ENCODE results near the gene KRTAP4-6.
"Not testable (repeated sequence)": the region's sequence is repeated elsewhere in the genome, so short reads cannot be mapped to it uniquely, and the experiment has no call there.

KRTAP4-6 gene

GRCh38 chr17:41147531-41148204 is 7.3 kb upstream of the KRTAP4-6 start:
- no peak for DNase-seq (ENCODE audit: low read depth in 2 of 2)

GRCh38 chr17:41145261-41145660 is 4.9 kb upstream of the KRTAP4-6 start:
- DNase-seq (ENCODE audit: low read depth in 2 of 2) = no peak

GRCh38 chr17:41144846-41145245 is 4.5 kb upstream of the KRTAP4-6 start:
- no peak for DNase-seq (ENCODE audit: low read depth in 2 of 2)

- no peak for DNase-seq (ENCODE audit: low read depth in 2 of 2)
Measured at GRCh38 chr17:41141361-41141760, 1.0 kb upstream of the KRTAP4-6 start.

DNA sequence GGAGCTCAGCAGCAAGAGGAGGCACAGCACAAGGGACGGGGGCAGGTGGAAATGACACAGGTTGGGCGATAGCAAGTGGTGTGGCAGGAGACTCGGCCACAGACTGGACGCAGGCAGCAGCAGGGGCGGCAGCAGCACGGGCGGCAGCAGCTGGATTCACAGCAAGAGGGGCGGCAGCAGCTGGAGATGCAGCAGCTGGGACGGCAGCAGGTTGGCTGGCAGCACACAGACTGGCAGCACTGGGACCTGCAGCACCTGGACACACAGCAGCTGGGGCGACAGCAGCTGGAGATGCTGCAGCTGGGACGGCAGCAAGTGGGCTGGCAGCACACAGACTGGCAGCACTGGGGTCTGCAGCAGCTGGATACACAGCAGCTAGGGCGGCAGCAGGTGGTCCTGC is 479 bp downstream of the KRTAP4-6 start:
- DNase-seq (ENCODE audit: low read depth in 2 of 2) = not testable (repeated sequence)

- DNase-seq (ENCODE audit: low read depth in 2 of 2) = no peak
Measured at GRCh38 chr17:41133880-41134735, 6.2 kb downstream of the KRTAP4-6 start.

DNA sequence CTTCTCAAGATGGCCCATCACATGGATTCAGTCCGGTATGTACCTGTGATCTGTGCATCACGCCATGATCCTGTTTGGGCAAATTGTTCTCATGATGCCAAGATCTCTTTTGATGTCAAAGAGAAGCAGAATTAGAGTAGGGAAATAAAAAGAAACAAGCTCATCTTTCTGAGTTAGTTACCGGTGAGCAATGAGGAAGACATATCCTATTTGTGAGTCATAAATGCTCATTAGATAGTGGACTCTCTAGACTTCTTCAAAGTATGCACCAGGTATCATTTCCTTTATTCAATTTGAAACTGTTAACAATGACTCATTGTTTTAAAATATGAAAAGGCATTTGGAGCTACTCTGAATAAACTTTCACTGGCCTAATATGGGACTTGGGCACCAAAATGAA is 8.4 kb downstream of the KRTAP4-6 start:
- no peak for DNase-seq (ENCODE audit: low read depth in 2 of 2)

DNA sequence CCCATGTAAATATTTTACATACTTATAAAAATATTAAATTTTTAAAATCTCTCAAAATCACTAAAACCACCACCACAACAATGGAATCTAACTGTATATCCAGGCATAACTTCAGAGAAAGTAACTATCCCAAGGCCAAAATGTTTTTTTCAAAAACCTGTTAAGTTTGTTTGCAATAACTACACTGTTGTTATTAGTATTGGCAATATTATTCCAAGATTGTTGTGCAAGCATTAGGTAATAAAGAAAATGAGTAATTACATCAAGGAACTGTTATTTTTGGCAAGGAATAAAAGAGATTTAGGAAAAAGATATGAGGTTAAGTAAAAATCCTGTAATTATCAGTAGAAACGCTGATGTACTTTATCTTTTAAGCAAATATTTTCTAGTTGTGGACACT is 13.0 kb downstream of the KRTAP4-6 start:
- DNase-seq (ENCODE audit: low read depth in 2 of 2) = no peak

- DNase-seq (ENCODE audit: low read depth in 2 of 2) = no peak
Measured at GRCh38 chr17:41126412-41126811, 13.9 kb downstream of the KRTAP4-6 start.

GRCh38 chr17:41125064-41125463 is 15.3 kb downstream of the KRTAP4-6 start:
- no peak for DNase-seq (ENCODE audit: low read depth in 2 of 2)

- not testable (repeated sequence) for DNase-seq (ENCODE audit: low read depth in 2 of 2)
Measured at GRCh38 chr17:41123991-41124371, 16.4 kb downstream of the KRTAP4-6 start, which contains the start of gene KRTAP4-12. Gene KRTAP4-12 (minus strand): TSS chr17:41124182. CDS start chr17:41124122, 60 bp downstream.

- not testable (repeated sequence) for DNase-seq (ENCODE audit: low read depth in 2 of 2)
Measured at GRCh38 chr17:41123292-41123990, 16.9 kb downstream of the KRTAP4-6 start.

- DNase-seq (ENCODE audit: low read depth in 2 of 2) = no peak
Measured at GRCh38 chr17:41121742-41122141, 18.6 kb downstream of the KRTAP4-6 start.

DNA sequence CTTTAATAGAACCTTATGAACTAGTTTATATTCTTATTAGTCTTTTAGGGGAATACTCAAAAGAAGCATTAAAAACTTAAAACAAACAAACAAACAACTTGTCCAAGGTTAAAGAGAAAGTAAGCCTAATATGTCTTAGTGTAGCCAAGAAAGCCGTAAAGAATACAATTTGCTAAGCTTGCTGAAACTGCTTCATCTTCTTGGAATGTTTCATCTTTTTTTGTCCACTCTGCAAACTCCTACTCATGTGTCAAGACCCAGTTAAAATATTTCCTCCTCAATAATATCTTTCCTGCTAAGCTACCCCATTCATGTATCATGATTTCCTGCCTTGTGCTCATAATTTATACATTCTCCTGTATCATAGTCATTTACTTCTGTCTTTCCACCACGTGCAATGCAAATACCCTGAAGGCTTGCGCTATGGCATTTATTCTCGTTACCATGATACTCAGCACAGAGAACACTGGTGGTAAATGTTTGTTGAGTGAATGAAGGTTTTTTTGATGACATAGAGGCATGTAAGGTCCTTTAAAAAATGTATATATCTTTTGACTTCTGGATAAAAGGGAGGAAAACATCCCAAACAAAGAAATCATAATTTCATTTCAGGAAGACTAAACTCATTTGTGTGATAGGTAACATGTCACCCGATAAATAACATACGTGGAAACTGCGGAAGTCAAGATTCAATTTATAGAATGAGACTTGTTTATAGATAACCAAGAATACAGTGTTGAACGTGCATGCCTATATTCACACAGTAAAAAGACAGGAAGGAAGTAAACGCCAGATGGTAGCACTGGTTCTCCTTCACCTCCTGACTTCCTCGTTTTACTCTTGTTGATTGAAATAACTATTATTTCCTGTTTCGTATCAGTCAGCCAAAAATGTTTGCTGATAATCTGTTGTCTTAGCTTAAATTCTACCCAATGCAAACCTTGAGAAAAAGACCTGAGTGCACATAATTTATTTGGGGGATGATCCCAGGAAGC is 20.4 kb downstream of the KRTAP4-6 start:
- DNase-seq (ENCODE audit: low read depth in 2 of 2) = not testable (repeated sequence)

DNA sequence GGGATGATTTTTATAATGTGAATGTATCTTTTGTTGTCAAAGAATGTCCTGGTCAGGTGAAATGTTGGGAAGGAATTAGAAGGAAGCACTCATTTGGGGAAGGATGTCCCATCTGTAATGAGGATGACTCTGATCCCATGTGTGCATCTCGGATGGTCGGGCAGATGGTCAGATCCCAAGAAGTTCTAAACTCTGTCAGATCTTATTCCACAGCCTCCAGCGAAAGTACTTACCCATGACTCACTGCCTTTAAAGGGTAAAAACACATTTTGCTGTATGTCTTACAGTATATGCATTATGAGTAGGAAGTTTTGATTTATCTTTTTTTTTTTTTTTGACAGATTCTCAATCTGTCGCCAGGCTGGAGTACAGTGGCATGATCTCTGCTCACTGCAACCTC is 21.6 kb downstream of the KRTAP4-6 start:
- no peak for DNase-seq (ENCODE audit: low read depth in 2 of 2)

- not testable (repeated sequence) for DNase-seq (ENCODE audit: low read depth in 2 of 2)
Measured at GRCh38 chr17:41117846-41118386, 22.4 kb downstream of the KRTAP4-6 start, which contains the start of gene KRTAP4-11. Gene KRTAP4-11 (minus strand): TSS chr17:41118373. CDS start chr17:41118315, 58 bp downstream.

DNA sequence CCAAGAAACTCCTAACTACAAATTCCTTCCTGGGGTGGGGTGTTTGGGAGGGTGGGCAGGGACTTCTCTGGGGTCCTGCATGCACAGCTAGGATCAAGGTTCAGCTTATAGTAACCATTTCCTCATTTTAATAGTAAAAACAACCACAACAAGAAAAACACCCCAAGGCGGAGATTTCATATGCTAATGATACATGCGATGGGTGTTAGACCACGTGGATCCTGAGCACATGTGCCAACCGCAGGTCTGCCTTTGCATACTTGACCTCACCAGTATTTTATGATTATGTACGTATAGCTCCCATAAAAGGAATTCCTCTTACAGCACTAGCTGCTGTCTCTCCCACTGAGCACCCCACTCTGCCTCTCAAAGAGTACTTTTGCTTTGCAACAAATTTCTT is 24.0 kb downstream of the KRTAP4-6 start:
- DNase-seq (ENCODE audit: low read depth in 2 of 2) = no peak

DNA sequence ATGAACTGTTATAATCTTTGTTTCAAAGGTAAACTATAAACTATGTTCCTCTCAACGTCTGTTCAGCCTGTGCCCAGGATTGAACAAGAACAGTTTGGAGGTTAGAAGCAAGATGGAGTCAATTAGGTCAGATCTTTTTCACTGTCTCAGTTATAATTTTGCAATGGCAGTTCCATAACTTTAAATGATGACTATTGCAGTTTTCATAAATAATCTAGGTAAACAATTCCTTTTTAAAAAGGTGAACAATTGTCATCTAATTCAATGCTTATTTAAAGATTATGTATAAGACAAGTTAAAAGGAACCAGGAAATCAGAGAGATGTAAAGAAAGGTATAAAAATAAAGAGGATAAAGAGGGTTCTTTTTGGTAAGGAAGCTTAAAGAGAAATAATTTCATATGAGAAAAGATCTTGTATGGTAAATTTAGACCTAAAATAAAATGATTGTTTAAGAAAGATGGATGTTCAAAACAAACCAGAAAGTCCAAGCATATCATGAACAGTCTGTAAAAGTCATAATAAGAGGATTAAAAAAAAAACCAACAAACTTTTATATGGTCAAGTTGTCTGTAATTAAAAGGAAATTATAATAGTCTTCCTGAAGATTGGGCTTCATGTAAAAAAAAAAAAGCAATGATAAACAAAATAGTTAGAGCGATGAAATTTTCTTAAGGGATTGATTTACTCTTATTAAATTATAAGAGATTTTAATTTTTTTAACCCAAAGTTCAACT is 29.0 kb downstream of the KRTAP4-6 start:
- no peak for DNase-seq (ENCODE audit: low read depth in 2 of 2)

DNA sequence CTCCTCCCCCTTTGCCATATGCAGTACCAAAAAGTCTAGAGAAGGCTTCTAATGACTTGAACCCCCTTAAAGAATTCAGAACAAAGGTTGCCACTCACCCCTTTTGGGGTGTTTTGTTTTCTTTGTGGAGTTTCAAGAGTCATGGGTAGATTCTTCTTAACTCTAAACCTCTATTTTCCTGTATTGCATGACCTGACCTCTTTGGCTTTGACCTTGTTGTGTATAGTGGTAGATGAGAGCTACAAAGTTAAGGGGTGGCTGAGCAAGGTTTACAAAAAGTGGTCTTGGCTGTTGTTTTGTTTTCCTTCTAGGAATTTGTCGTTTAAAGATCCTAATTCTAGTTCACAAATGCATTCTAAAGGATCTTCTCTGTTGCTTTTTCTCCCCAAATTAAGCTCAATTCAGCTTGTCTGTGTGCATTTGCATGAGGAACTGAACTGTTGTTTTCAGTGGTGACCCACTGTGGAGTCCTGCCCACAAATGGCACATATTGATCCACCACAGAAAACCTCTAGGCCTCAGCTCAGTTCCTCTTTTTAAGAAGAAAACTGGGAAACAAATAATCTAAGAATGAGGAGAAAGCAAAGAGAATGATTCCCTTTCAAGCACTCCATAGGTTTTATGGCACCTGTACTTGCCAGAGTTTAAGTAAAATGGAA is 31.5 kb downstream of the KRTAP4-6 start:
- DNase-seq (ENCODE audit: low read depth in 2 of 2) = not testable (repeated sequence)

All from stimulated activated CD4-positive, alpha-beta T cell treated with anti-CD3 and anti-CD28 coated beads, Interleukin-1b, Interleukin-23, amount 100 ng/mL, for 1 hour (primary cell).